ENCODE data around the gene ZDHHC14. TPM values are rescaled to one million over a fixed set of nuclear protein-coding genes. Genes with fewer than 3 reads are reported as not detected.

The ZDHHC14 gene
- total and polyA plus RNA-seq, 7 donors, result 2.4 to 12.6 (median 9.6) TPM

DNA sequence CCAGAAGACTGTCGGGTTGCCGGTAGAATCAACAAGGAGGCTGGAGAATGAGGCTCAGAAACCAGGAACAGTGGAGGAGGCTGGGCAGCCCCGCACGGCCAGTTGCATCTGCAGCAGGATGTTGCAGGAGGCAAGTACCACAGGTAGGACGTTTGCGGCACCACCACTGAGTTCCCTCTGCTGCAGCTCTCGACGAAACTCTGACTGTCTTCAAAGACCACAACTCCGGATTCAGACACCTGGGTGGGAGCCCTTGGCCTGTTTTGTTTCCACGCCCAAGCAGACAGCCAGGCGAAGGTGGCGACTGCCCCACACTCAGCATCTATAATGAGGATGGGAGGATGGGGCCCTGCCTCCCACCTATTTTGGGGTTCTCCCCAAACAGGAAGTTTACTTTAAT, 218.2 kb downstream of the ZDHHC14 start:
- peaks cover 0 to 3% (median 0%) of the 10 kb centered on the region in 4 donors for H3K36me3 ChIP-seq
- WGBS, 2 donors, result 92 to 93% methylated on average over 12 of the region's 12 CpGs
- no peak for DNase-seq
- H3K4me1 ChIP-seq, result peaks cover 0 to 4% (median 0%) of the 10 kb centered on the region in 4 donors
- H3K9me3 ChIP-seq, result no peaks in the 10 kb centered on the region
- no peaks in the 10 kb centered on the region for H3K27me3 ChIP-seq
- TF ChIP-seq POLR2AphosphoS5 (IDR thresholded peaks at IDR 0.05), result no peak
- no peak for TF ChIP-seq EP300 (IDR thresholded peaks at IDR 0.05)
- TF ChIP-seq, protein P1, sequence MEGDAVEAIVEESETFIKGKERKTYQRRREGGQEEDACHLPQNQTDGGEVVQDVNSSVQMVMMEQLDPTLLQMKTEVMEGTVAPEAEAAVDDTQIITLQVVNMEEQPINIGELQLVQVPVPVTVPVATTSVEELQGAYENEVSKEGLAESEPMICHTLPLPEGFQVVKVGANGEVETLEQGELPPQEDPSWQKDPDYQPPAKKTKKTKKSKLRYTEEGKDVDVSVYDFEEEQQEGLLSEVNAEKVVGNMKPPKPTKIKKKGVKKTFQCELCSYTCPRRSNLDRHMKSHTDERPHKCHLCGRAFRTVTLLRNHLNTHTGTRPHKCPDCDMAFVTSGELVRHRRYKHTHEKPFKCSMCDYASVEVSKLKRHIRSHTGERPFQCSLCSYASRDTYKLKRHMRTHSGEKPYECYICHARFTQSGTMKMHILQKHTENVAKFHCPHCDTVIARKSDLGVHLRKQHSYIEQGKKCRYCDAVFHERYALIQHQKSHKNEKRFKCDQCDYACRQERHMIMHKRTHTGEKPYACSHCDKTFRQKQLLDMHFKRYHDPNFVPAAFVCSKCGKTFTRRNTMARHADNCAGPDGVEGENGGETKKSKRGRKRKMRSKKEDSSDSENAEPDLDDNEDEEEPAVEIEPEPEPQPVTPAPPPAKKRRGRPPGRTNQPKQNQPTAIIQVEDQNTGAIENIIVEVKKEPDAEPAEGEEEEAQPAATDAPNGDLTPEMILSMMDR (IDR thresholded peaks at IDR 0.05), result no peak
- TF ChIP-seq POLR2A (IDR thresholded peaks at IDR 0.05), result no peak
- H3K4me3 ChIP-seq, result no peak overlapping the region
- intact Hi-C loops (cut with DNase I), result no loop called here
- H3K27ac ChIP-seq, result no peak overlapping the region

DNA sequence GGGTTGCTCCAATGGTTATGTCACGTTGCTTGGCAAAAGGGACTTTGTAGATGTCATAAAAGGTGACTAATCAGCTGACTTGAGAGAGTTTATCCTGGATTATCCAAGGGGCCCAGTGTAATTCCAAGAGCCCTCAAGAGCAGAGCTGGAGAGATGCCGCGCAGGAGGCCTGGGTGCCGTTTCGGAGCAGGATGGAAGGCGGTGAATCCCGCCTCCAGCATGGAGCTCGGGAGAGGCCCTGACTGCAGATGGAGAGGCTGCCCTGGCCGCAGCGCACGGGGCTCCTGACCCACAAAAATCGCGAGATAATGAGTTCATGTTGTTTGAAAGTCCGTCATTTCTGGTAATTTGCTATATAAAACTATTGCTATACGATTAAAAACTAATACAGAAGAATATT, 219.8 kb downstream of the ZDHHC14 start:
- no peak overlapping the region for H3K4me3 ChIP-seq
- no peaks in the 10 kb centered on the region for H3K9me3 ChIP-seq
- intact Hi-C loops (cut with DNase I), result no loop called here
- no peak overlapping the region for H3K27ac ChIP-seq
- H3K27me3 ChIP-seq, result no peaks in the 10 kb centered on the region
- 92 to 94% methylated on average over 15 of the region's 15 CpGs for WGBS, 2 donors
- H3K4me1 ChIP-seq, result peaks cover 0 to 4% (median 0%) of the 10 kb centered on the region in 4 donors
- TF ChIP-seq EP300 (IDR thresholded peaks at IDR 0.05), result no peak
- TF ChIP-seq POLR2A (IDR thresholded peaks at IDR 0.05), result no peak
- TF ChIP-seq, protein P1 (IDR thresholded peaks at IDR 0.05), result no peak
- no peak for DNase-seq
- peaks cover 0 to 3% (median 0%) of the 10 kb centered on the region in 4 donors for H3K36me3 ChIP-seq

DNA sequence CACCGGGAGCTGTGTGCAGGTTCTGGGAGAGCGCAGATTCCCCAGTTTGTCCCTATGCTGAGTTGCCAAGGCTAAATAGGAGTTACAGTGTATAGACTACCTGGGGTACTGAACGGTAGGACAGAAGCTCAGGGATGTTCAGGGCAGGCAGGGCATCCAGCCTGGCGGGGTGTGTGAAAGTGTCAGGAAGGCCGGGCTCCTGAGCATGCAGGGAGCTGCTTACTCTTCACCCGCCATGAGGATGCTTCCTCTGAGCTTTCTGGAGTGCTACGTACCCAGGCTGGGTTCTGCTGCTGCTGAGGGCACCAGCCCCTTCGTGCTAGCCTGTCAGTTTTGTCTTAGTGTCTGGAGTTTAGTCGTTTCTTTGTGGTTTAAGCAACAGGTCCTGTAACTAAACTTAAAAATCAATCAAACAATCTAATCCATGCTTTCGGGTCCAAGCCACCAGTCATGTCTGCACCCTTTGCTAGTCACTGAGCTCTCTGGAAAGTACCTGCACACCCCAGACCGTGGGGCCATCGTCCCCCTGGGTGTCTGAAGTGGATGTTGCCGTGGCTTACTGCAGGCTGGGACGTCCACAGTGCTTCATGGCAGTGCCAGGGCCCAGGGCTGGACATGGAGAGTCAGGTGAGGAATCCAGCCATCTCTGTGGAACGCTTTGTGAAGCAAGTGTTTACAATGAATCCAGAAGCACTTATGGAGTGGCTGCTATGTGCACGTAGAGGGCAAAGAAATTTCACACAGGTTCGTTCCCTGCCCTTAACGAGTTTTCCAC, 221.7 kb downstream of the ZDHHC14 start:
- Histone ChIP-seq H3K27ac (no peak overlapping the region), H3K4me1 (no peaks in the 10 kb centered on the region), H3K36me3 (peaks cover 0 to 3% (median 0%) of the 10 kb centered on the region in 4 donors), H3K4me3 (no peak overlapping the region), H3K9me3 (no peaks in the 10 kb centered on the region), H3K27me3 (no peaks in the 10 kb centered on the region)
- WGBS, 2 donors, result 94 to 95% methylated on average over 18 of the region's 18 CpGs
- intact Hi-C loops (cut with DNase I), result no loop called here
- no peak for DNase-seq
- no peak for TF ChIP-seq POLR2A (IDR thresholded peaks at IDR 0.05)
- TF ChIP-seq EP300 (IDR thresholded peaks at IDR 0.05), result no peak
- TF ChIP-seq POLR2AphosphoS5 (IDR thresholded peaks at IDR 0.05), result no peak
- TF ChIP-seq, protein P1 (IDR thresholded peaks at IDR 0.05), result no peak

DNA sequence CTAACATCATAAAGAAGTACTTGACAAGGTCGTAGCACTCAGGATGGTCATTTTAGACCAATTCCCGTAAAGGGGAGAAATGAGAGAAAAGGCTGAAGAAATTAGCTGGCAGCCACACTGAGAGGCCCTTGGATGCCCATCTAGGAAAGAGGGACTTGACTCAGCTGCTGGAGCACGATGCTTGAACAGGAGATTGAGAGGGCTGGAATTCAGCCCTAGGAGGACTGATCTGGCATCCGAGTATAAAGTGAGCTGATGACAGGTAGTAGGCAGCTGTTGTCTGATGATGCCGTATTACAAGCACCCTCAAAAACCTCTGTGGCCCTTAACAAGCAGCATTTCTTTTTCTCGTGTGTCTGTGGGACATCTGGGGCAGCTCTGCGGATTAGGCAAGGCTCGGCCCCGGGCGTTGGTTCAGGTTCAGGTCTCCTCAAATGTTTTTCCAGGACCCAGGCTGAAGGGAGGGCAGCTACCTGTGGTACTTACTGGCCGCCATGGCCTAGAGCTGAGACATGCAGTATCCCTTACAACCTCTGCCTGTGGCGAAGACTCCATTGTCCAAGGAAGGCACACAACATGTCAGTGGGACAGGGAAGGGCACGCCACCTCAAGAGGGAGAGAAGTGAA, 222.4 kb downstream of the ZDHHC14 start:
- no peak for DNase-seq
- no peak overlapping the region for H3K27ac ChIP-seq
- H3K4me1 ChIP-seq, result no peaks in the 10 kb centered on the region
- TF ChIP-seq EP300 (IDR thresholded peaks at IDR 0.05) (no peak), POLR2A (IDR thresholded peaks at IDR 0.05) (no peak)
- WGBS, 2 donors, result 90 to 97% methylated on average over 13 of the region's 13 CpGs
- no peak overlapping the region for H3K4me3 ChIP-seq
- peaks cover 0 to 3% (median 0%) of the 10 kb centered on the region in 4 donors for H3K36me3 ChIP-seq
- intact Hi-C loops (cut with DNase I), result no loop called here
- no peaks in the 10 kb centered on the region for H3K9me3 ChIP-seq
- no peaks in the 10 kb centered on the region for H3K27me3 ChIP-seq

DNA sequence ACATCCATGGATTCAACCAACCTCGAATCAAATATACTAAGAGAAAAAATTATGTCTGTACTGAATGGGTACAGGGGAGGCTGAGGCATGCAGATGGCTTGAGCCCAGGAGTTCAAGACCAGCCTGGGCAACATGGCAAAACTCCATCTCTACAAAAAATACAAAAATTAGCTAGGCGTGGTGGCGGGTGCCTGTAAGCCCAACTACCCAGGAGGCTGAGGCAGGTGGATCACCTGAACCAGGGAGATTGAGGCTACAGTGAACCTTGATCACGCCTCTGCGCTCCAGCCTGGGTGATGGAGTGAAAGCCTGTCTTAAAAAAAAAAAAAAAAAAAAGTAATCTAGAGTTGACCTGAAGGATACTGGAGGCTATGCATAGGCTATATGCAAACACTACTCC, 223.0 kb downstream of the ZDHHC14 start:
- Histone ChIP-seq H3K4me3 (no peak overlapping the region), H3K9me3 (no peaks in the 10 kb centered on the region), H3K27me3 (no peaks in the 10 kb centered on the region), H3K27ac (no peak overlapping the region), H3K36me3 (peaks cover 0 to 3% (median 0%) of the 10 kb centered on the region in 4 donors), H3K4me1 (no peaks in the 10 kb centered on the region)
- intact Hi-C loops (cut with DNase I), result no loop called here
- TF ChIP-seq POLR2A (IDR thresholded peaks at IDR 0.05) (no peak), POLR2AphosphoS5 (IDR thresholded peaks at IDR 0.05) (no peak), EP300 (IDR thresholded peaks at IDR 0.05) (no peak)
- TF ChIP-seq, protein P1 (IDR thresholded peaks at IDR 0.05), result no peak
- no peak for DNase-seq
- WGBS, 2 donors, result 94 to 97% methylated on average over 5 of the region's 5 CpGs
